SU-DHL-6 (cell line): ENCODE measurements around the gene TCF19.
"Not testable (repeated sequence)": the region's sequence is repeated elsewhere in the genome, so short reads cannot be mapped to it uniquely, and the experiment has no call there.

Source experiments
- H2AFZ ChIP-seq: fragments of 200-600 bp; sonication (generic); 2 replicates; pipeline ENCODE4 v1.6.1; 2014; ENCODE audit warnings: low read depth, mild to moderate bottlenecking, moderate library complexity, mixed read lengths, antibody characterized with exemption, low read length; ENCODE audit not compliant: severe bottlenecking
- H3F3A ChIP-seq: fragments of 200-600 bp; shearing (Covaris generic); 2 replicates; pipeline ENCODE4 v1.6.0; 2016; ENCODE audit warnings: antibody characterized with exemption, mild to moderate bottlenecking; ENCODE audit not compliant: insufficient read depth
- H3K27ac ChIP-seq: fragments of 200-600 bp; sonication (generic); 2 replicates; pipeline ENCODE4 v1.5.1; 2016; ENCODE audit warnings: low read depth, mild to moderate bottlenecking, low read length, moderate library complexity, mixed read lengths
- H3K27me3 ChIP-seq: fragments of 200-600 bp; sonication (generic), shearing (Covaris generic); 2 replicates; pipeline ENCODE4 v1.6.0; 2014; ENCODE audit warnings: mild to moderate bottlenecking, low read length
- H3K36me3 ChIP-seq: fragments of 200-600 bp; sonication (generic); 2 replicates; pipeline ENCODE4 v1.6.1; 2014; ENCODE audit warnings: mild to moderate bottlenecking, low read length, mixed read lengths
- H3K4me2 ChIP-seq: fragments of 300-600, 200-600 bp; shearing (Covaris generic), sonication (generic); 2 replicates; pipeline ENCODE4 v1.6.0; 2014; ENCODE audit warnings: low read length, low read depth, mild to moderate bottlenecking; ENCODE audit not compliant: poor library complexity, severe bottlenecking
- H3K4me3 ChIP-seq: fragments of 200-600 bp; sonication (generic); 2 replicates; pipeline ENCODE4 v1.5.1; 2014; ENCODE audit warnings: antibody characterized with exemption, low read length, mild to moderate bottlenecking, mixed read lengths; ENCODE audit not compliant: insufficient read depth, poor library complexity, severe bottlenecking
- H3K79me2 ChIP-seq: fragments of 200-600 bp; sonication (generic); 2 replicates; pipeline ENCODE4 v1.6.1; 2014; ENCODE audit warnings: mild to moderate bottlenecking, low read length, moderate library complexity; ENCODE audit not compliant: insufficient read depth
- H3K9ac ChIP-seq: fragments of 200-600 bp; sonication (generic); 2 replicates; pipeline ENCODE4 v1.7.0; 2014; ENCODE audit warnings: mild to moderate bottlenecking, low read length
- H3K9me2 ChIP-seq: fragments of 200-600 bp; sonication (generic); replicated peaks from 2 replicates; pipeline ENCODE4 v1.6.1; 2014; ENCODE audit warnings: low read length; ENCODE audit not compliant: insufficient read depth
- H3K9me3 ChIP-seq: fragments of 200-600 bp; sonication (generic); 2 replicates; pipeline ENCODE4 v1.6.1; 2014; ENCODE audit warnings: low read length, mixed read lengths; ENCODE audit not compliant: insufficient read depth
- H4K20me1 ChIP-seq: fragments of 200-600 bp; sonication (generic); 2 replicates; pipeline ENCODE4 v1.6.1; 2014; ENCODE audit warnings: low read depth, mild to moderate bottlenecking, antibody characterized with exemption, low read length, moderate library complexity, mixed read lengths
- CTCF ChIP-seq: fragments of 200-600 bp; sonication (generic); IDR thresholded peaks from one replicate; pipeline ENCODE4 v1.5.1; 2017; ENCODE audit warnings: antibody characterized with exemption, mild to moderate bottlenecking, low read length, moderate library complexity; ENCODE audit not compliant: insufficient read depth, poor library complexity, severe bottlenecking
- EZH2phosphoT487 ChIP-seq: fragments of 200-600 bp; sonication (generic), shearing (Covaris generic); conservative IDR thresholded peaks from 2 replicates; pipeline ENCODE4 v1.6.1; 2018; ENCODE audit warnings: mild to moderate bottlenecking, antibody characterized with exemption, low read length, moderate library complexity, mixed read lengths

Gene TCF19

GRCh38 chr6:31197559-31198305 is 39.3 kb downstream of the TCF19 start:
- peak overlapping the region; percentile 68 for H3K4me2 ChIP-seq

GRCh38 chr6:31199105-31199452 is 40.7 kb downstream of the TCF19 start:
- Histone ChIP-seq H3K9ac (peak overlapping the region; percentile 87), H3F3A (peaks cover 41% of the 10 kb centered on the region), H3K4me3 (peak overlapping the region; percentile 94), H3K4me2 (peak overlapping the region; percentile 68), H3K79me2 (peaks cover 46% of the 10 kb centered on the region), H3K27ac (peak overlapping the region; percentile 91; the same call in 1 of the 2 replicates)
- H2AFZ ChIP-seq, H4K20me1 ChIP-seq, H3K9me2 ChIP-seq, H3K9me3 ChIP-seq, H3K36me3 ChIP-seq, H3K27me3 ChIP-seq: not testable (repeated sequence)

More at GRCh38 chr6:31197559-31198305, 39.3 kb downstream of the TCF19 start:
- Histone ChIP-seq H2AFZ (peak overlapping the region; percentile 93), H3F3A (peaks cover 29% of the 10 kb centered on the region), H3K36me3 (peaks cover 8% of the 10 kb centered on the region), H3K9ac (peak overlapping the region; percentile 87), H4K20me1 (no peaks in the 10 kb centered on the region), H3K9me2 (no peaks in the 10 kb centered on the region), H3K4me3 (peak overlapping the region; percentile 94), H3K27me3 (no peaks in the 10 kb centered on the region), H3K27ac (peak overlapping the region; percentile 91), H3K79me2 (peaks cover 46% of the 10 kb centered on the region), H3K9me3 (no peaks in the 10 kb centered on the region)
- TF ChIP-seq EZH2phosphoT487 (no peak), CTCF (no peak)

- H3K27me3 ChIP-seq = no peaks in the 10 kb centered on the region
- H2AFZ ChIP-seq = no peak overlapping the region
- peaks cover 8% of the 10 kb centered on the region for H3K36me3 ChIP-seq
- H3K79me2 ChIP-seq = peaks cover 30% of the 10 kb centered on the region
- peaks cover 32% of the 10 kb centered on the region for H3F3A ChIP-seq
- TF ChIP-seq EZH2phosphoT487 (no peak), CTCF (no peak)
- peak overlapping the region; percentile 44 for H3K4me3 ChIP-seq
- peak overlapping the region; percentile 34 for H3K9ac ChIP-seq
- H4K20me1 ChIP-seq = no peaks in the 10 kb centered on the region
- H3K4me2 ChIP-seq = peak overlapping the region; percentile 73
- H3K9me2 ChIP-seq = no peaks in the 10 kb centered on the region
- no peaks in the 10 kb centered on the region for H3K9me3 ChIP-seq
- H3K27ac ChIP-seq = peak overlapping the region; percentile 90
Observed at GRCh38 chr6:31202259-31203166, 44.1 kb downstream of the TCF19 start.
